Mucosa of stomach (tissue), 1 donor: ENCODE measurements around the gene B4GALNT4.
"Not testable (repeated sequence)": the region's sequence is repeated elsewhere in the genome, so short reads cannot be mapped to it uniquely, and the experiment has no call there.

Experiments
- H3K27me3 ChIP-seq: one replicate; pipeline ENCODE4 v1.7.0; 2013; ENCODE audit warnings: mild to moderate bottlenecking, low read length; ENCODE audit not compliant: control insufficient read depth, insufficient read depth
- H3K36me3 ChIP-seq: one replicate; pipeline ENCODE4 v1.7.0; 2013; ENCODE audit warnings: low read length; ENCODE audit not compliant: control insufficient read depth, insufficient read depth
- H3K4me1 ChIP-seq: one replicate; pipeline ENCODE4 v1.7.0; 2013; ENCODE audit warnings: mild to moderate bottlenecking, low read length; ENCODE audit not compliant: control insufficient read depth, insufficient read depth
- H3K4me3 ChIP-seq: one replicate; pipeline ENCODE4 v1.7.0; 2013; ENCODE audit warnings: low read length
- H3K9ac ChIP-seq: one replicate; pipeline ENCODE4 v1.7.0; 2013; ENCODE audit warnings: mild to moderate bottlenecking, low read length, moderate library complexity
- H3K9me3 ChIP-seq: one replicate; pipeline ENCODE4 v1.7.0; 2013; ENCODE audit warnings: mild to moderate bottlenecking, low read length, moderate library complexity; ENCODE audit not compliant: control insufficient read depth
- donor health status: Pancreatic carcinoma.

Gene B4GALNT4

GRCh38 chr11:369336-370018, at the start of gene B4GALNT4:
B4GALNT4 (plus strand) TSS chr11:369499; CDS start chr11:369804, 305 bp downstream.
- Histone ChIP-seq H3K9ac (no peak within 1 kb of the TSS), H3K27me3 (peaks cover 39% of the 10 kb centered on the region), H3K9me3 (no peaks in the 10 kb centered on the region), H3K4me1 (peaks cover 3% of the 10 kb centered on the region), H3K36me3 (no peaks in the 10 kb centered on the region), H3K4me3 (no peak within 1 kb of the TSS)

GRCh38 chr11:319888-320273, 49.4 kb upstream of the B4GALNT4 start:
- H3K36me3 ChIP-seq, H3K4me1 ChIP-seq, H3K9me3 ChIP-seq: not testable (repeated sequence)
- Histone ChIP-seq H3K27me3 (peaks cover 28% of the 10 kb centered on the region), H3K4me3 (peak overlapping the region; percentile 40), H3K9ac (peak overlapping the region; percentile 73)

- H3K36me3 ChIP-seq, result no peaks in the 10 kb centered on the region
- H3K9ac ChIP-seq, result no peak overlapping the region
- peaks cover 12% of the 10 kb centered on the region for H3K4me1 ChIP-seq
- no peaks in the 10 kb centered on the region for H3K9me3 ChIP-seq
- no peaks in the 10 kb centered on the region for H3K27me3 ChIP-seq
- H3K4me3 ChIP-seq, result no peak overlapping the region
Measured at GRCh38 chr11:324156-324555, 45.1 kb upstream of the B4GALNT4 start.

GRCh38 chr11:324593-325517, 44.4 kb upstream of the B4GALNT4 start:
- H3K27me3 ChIP-seq, H3K9ac ChIP-seq, H3K4me3 ChIP-seq, H3K36me3 ChIP-seq, H3K9me3 ChIP-seq: not testable (repeated sequence)
- peaks cover 12% of the 10 kb centered on the region for H3K4me1 ChIP-seq

GRCh38 chr11:325796-326591, 43.3 kb upstream of the B4GALNT4 start:
- H3K4me1 ChIP-seq, result peaks cover 12% of the 10 kb centered on the region
- no peaks in the 10 kb centered on the region for H3K27me3 ChIP-seq
- H3K9ac ChIP-seq, result no peak overlapping the region
- H3K4me3 ChIP-seq, result no peak overlapping the region
- no peaks in the 10 kb centered on the region for H3K9me3 ChIP-seq
- H3K36me3 ChIP-seq, result no peaks in the 10 kb centered on the region

- H3K9me3 ChIP-seq, result no peaks in the 10 kb centered on the region
- peaks cover 12% of the 10 kb centered on the region for H3K4me1 ChIP-seq
- H3K4me3 ChIP-seq, result no peak overlapping the region
- no peaks in the 10 kb centered on the region for H3K36me3 ChIP-seq
- H3K9ac ChIP-seq, result peak overlapping the region; percentile 41
- H3K27me3 ChIP-seq, result no peaks in the 10 kb centered on the region
Measured at GRCh38 chr11:326592-326841, 42.8 kb upstream of the B4GALNT4 start.

- H3K27me3 ChIP-seq, result no peaks in the 10 kb centered on the region
- H3K4me1 ChIP-seq, result peaks cover 12% of the 10 kb centered on the region
- H3K4me3 ChIP-seq, result no peak overlapping the region
- H3K36me3 ChIP-seq, result no peaks in the 10 kb centered on the region
- peak overlapping the region; percentile 41 for H3K9ac ChIP-seq
- H3K9me3 ChIP-seq, result no peaks in the 10 kb centered on the region
Measured at GRCh38 chr11:326842-327580, 42.3 kb upstream of the B4GALNT4 start.

- no peaks in the 10 kb centered on the region for H3K9me3 ChIP-seq
- peaks cover 12% of the 10 kb centered on the region for H3K4me1 ChIP-seq
- H3K27me3 ChIP-seq, result no peaks in the 10 kb centered on the region
- H3K4me3 ChIP-seq, result no peak overlapping the region
- H3K36me3 ChIP-seq, result no peaks in the 10 kb centered on the region
- H3K9ac ChIP-seq, result no peak overlapping the region
Measured at GRCh38 chr11:327581-327923, 41.7 kb upstream of the B4GALNT4 start.

- H3K4me1 ChIP-seq, result peaks cover 12% of the 10 kb centered on the region
- H3K27me3 ChIP-seq, result peaks cover 2% of the 10 kb centered on the region
Measured at GRCh38 chr11:328012-328411, 41.3 kb upstream of the B4GALNT4 start.

GRCh38 chr11:328516-329100, 40.7 kb upstream of the B4GALNT4 start:
- not testable (repeated sequence) for H3K36me3 ChIP-seq, H3K9ac ChIP-seq, H3K27me3 ChIP-seq, H3K4me3 ChIP-seq, H3K9me3 ChIP-seq
- peaks cover 12% of the 10 kb centered on the region for H3K4me1 ChIP-seq

More at GRCh38 chr11:328012-328411, 41.3 kb upstream of the B4GALNT4 start:
- H3K4me3 ChIP-seq, result no peak overlapping the region
- H3K9me3 ChIP-seq, result no peaks in the 10 kb centered on the region
- no peak overlapping the region for H3K9ac ChIP-seq
- H3K36me3 ChIP-seq, result no peaks in the 10 kb centered on the region

- Histone ChIP-seq H3K9ac (no peak overlapping the region), H3K4me3 (no peak overlapping the region), H3K36me3 (no peaks in the 10 kb centered on the region), H3K9me3 (no peaks in the 10 kb centered on the region), H3K4me1 (peaks cover 12% of the 10 kb centered on the region), H3K27me3 (peaks cover 4% of the 10 kb centered on the region)
Measured at GRCh38 chr11:329886-330253, 39.4 kb upstream of the B4GALNT4 start.
